DOHH2 (cell line): Measurements from ENCODE around the gene LRRC7.

Source experiments
- EZH2phosphoT487 ChIP-seq: fragments of 200-600 bp; sonication (generic); IDR thresholded peaks from 2 replicates; pipeline ENCODE4 v1.6.1; 2017; ENCODE audit warnings: borderline replicate concordance, mild to moderate bottlenecking, antibody characterized with exemption, low read length, moderate library complexity, mixed read lengths
- TF ChIP-seq, protein P1 (sequence below): fragments of 200-600 bp; sonication (generic); IDR thresholded peaks from one replicate; pipeline ENCODE4 v1.5.1; 2014; ENCODE audit warnings: antibody characterized with exemption, mild to moderate bottlenecking, low read depth, low read length; ENCODE audit not compliant: poor library complexity, severe bottlenecking

DNA sequence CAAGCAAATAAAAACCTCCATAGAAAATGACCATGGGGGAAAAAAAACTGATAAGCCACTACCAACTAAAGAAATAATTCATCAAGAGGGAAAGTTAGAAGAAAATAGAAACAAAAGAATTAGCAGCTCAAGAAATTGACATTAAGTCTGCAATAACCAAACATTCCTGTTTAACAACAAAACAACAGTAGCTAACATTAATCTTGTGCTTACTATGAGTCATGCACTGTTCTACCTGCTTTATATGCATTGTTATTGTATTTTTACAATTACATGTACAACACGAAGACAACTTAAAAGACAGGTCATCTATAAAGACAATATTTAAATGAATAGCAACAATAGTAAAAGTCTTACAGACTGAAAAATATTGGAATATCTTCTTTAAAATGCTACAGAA lies 34.4 kb upstream of the LRRC7 start:
- no peak for TF ChIP-seq EZH2phosphoT487
- TF ChIP-seq, protein P1, sequence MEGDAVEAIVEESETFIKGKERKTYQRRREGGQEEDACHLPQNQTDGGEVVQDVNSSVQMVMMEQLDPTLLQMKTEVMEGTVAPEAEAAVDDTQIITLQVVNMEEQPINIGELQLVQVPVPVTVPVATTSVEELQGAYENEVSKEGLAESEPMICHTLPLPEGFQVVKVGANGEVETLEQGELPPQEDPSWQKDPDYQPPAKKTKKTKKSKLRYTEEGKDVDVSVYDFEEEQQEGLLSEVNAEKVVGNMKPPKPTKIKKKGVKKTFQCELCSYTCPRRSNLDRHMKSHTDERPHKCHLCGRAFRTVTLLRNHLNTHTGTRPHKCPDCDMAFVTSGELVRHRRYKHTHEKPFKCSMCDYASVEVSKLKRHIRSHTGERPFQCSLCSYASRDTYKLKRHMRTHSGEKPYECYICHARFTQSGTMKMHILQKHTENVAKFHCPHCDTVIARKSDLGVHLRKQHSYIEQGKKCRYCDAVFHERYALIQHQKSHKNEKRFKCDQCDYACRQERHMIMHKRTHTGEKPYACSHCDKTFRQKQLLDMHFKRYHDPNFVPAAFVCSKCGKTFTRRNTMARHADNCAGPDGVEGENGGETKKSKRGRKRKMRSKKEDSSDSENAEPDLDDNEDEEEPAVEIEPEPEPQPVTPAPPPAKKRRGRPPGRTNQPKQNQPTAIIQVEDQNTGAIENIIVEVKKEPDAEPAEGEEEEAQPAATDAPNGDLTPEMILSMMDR: no peak
